A549 (cell line): ENCODE measurements around the gene PREX1. TPM values are rescaled to one million over a fixed set of nuclear protein-coding genes. Genes with fewer than 3 reads are reported as not detected.

Experiments
- ATAC-seq, 2 experiments: fragments of 200-7000 bp in 1 of 2; fragments of >200 bp in 1 of 2; cut with Nextera tagmentation in 1 of 2; cut with Tn5 transposase in 1 of 2; 3 replicates each; pipeline versions ENCODE4 v1.8.0 to v1.9.1; 2018 to 2020; ENCODE audit warnings: mild to moderate bottlenecking in 1 of 2, moderate library complexity in 1 of 2
- CTCF ChIA-PET: fragments of 300-600 bp; sonication (Branson Sonifier 250); formaldehyde crosslinking; extraction: SDS; loops from one replicate; lab custom pipeline; 2021; ENCODE audit warnings: antibody characterized with exemption, inconsistent platforms; lab: Yijun Ruan, JAX
- POLR2A ChIA-PET: fragments of 350-600 bp; formaldehyde crosslinking; extraction: SDS; loops from one replicate; lab custom pipeline; 2021; ENCODE audit warnings: antibody characterized with exemption, inconsistent platforms; lab: Yijun Ruan, JAX
- DNase-seq, 2 experiments: peaks; one replicate each; pipeline versions ENCODE4 v3.0.0 to v3.0.0-alpha.2; 2011 to 2016; ENCODE audit warnings: low read depth in 1 of 2, low spot score in 1 of 2
- FAIRE-seq: peaks from 2 replicates; lab custom pipeline; 2011; peaks lifted over from hg19 to GRCh38; lab: Jason Lieb, UNC
- H3K27ac ChIP-seq, 2 experiments: fragments of >200 bp; sonication (Bioruptor Twin); formaldehyde crosslinking; 3 replicates each; pipeline ENCODE4 v1.5.1; 2016 to 2017
- H3K4me1 ChIP-seq: fragments of >200 bp; sonication (Bioruptor Twin); formaldehyde crosslinking; 3 replicates; pipeline ENCODE4 v1.6.1; 2016
- H3K4me2 ChIP-seq: fragments of >200 bp; sonication (Bioruptor Twin); formaldehyde crosslinking; 3 replicates; pipeline ENCODE4 v1.6.1; 2016
- H3K4me3 ChIP-seq: fragments of >200 bp; sonication (Bioruptor Twin); formaldehyde crosslinking; 3 replicates; pipeline ENCODE4 v1.5.1; 2016
- H3K9me3 ChIP-seq: fragments of >200 bp; sonication (Bioruptor Twin); formaldehyde crosslinking; 3 replicates; pipeline ENCODE4 v1.6.1; 2016
- ATOH8 ChIP-seq: fragments of 250-450 bp; sonication (Bioruptor Pico); IDR thresholded peaks from 2 replicates; pipeline ENCODE4 v1.5.0; 2020; ENCODE audit warnings: low read depth, mild to moderate bottlenecking, moderate library complexity
- BCL3 ChIP-seq: fragments of >200 bp; sonication (Bioruptor Twin); formaldehyde crosslinking; IDR thresholded peaks from 3 replicates; pipeline ENCODE4 v1.6.1; 2016
- CBX2 ChIP-seq: fragments of 200-600 bp; sonication (generic); IDR thresholded peaks from 2 replicates; pipeline ENCODE4 v1.6.1; 2016; ENCODE audit warnings: low read depth, mild to moderate bottlenecking, borderline replicate concordance
- CHD2 ChIP-seq: fragments of 150-350 bp; IDR thresholded peaks from 2 replicates; pipeline ENCODE4 v1.6.1; 2014; ENCODE audit warnings: low read length; ENCODE audit not compliant: partially characterized antibody
- CHD4 ChIP-seq: fragments of 200-600 bp; sonication (generic); IDR thresholded peaks from 2 replicates; pipeline ENCODE4 v1.6.1; 2016; ENCODE audit warnings: antibody characterized with exemption, mild to moderate bottlenecking, borderline replicate concordance
- E2F6 ChIP-seq: IDR thresholded peaks from 2 replicates; pipeline ENCODE4 v1.6.1; 2012; ENCODE audit warnings: low read depth, borderline replicate concordance
- EHMT2 ChIP-seq: fragments of 200-600 bp; sonication (generic); IDR thresholded peaks from 2 replicates; pipeline ENCODE4 v1.6.1; 2016; ENCODE audit warnings: antibody characterized with exemption, low read depth, mild to moderate bottlenecking, moderate library complexity
- ESRRA ChIP-seq: fragments of 150-350 bp; IDR thresholded peaks from 2 replicates; pipeline ENCODE4 v1.6.1; 2014; ENCODE audit warnings: mild to moderate bottlenecking, low read length, borderline replicate concordance
- FOSB ChIP-seq: fragments of 250-450 bp; sonication (Bioruptor Pico); IDR thresholded peaks from 2 replicates; pipeline ENCODE4 v1.5.0; 2020; ENCODE audit warnings: mild to moderate bottlenecking, moderate library complexity
- FOSL2 ChIP-seq, 2 experiments: fragments of 450-650 bp in 1 of 2; fragments of >200 bp in 1 of 2; sonication (Bioruptor Twin) in 1 of 2; formaldehyde crosslinking; IDR thresholded peaks; 2 replicates each; pipeline versions ENCODE4 v1.5.0 to v1.6.1; 2016 to 2020; ENCODE audit warnings: mild to moderate bottlenecking in 1 of 2, moderate library complexity in 1 of 2
- HES2 ChIP-seq: fragments of >200 bp; sonication (Bioruptor Twin); formaldehyde crosslinking; IDR thresholded peaks from 2 replicates; pipeline ENCODE4 v1.6.1; 2016
- JUN ChIP-seq, 2 experiments: fragments of >200 bp; sonication (Bioruptor Twin); formaldehyde crosslinking; IDR thresholded peaks; 2 replicates in 1 of 2; 3 replicates in 1 of 2; pipeline ENCODE4 v1.6.1; 2016 to 2017
- KDM1A ChIP-seq: fragments of 200-600 bp; sonication (generic); IDR thresholded peaks from 2 replicates; pipeline ENCODE4 v1.6.1; 2016; ENCODE audit warnings: low read depth, mild to moderate bottlenecking
- MAZ ChIP-seq: fragments of 150-350 bp; IDR thresholded peaks from 2 replicates; pipeline ENCODE4 v1.6.1; 2014; ENCODE audit warnings: antibody characterized with exemption, low read depth, low read length, borderline replicate concordance
- NFE2L2 ChIP-seq: fragments of 150-350 bp; conservative IDR thresholded peaks from 2 replicates; pipeline ENCODE4 v1.6.1; 2014; ENCODE audit warnings: low read length
- NR3C1 ChIP-seq: fragments of >200 bp; sonication (Bioruptor Twin); formaldehyde crosslinking; IDR thresholded peaks from 3 replicates; pipeline ENCODE4 v1.6.1; 2017
- RCOR1 ChIP-seq: fragments of 150-350 bp; IDR thresholded peaks from 2 replicates; pipeline ENCODE4 v1.6.1; 2014; ENCODE audit warnings: antibody characterized with exemption, low read length, low read depth
- ZC3H11A ChIP-seq: fragments of 450-650 bp; IDR thresholded peaks from 2 replicates; pipeline ENCODE4 v1.6.1; 2014; ENCODE audit warnings: antibody characterized with exemption, mild to moderate bottlenecking
- WGBS: methylation state at CpG from one replicate; pipeline ENCODE4 v1.1.6; 2017; ENCODE audit errors: missing lambda C conversion rate; 5-methylcytosine and 5-hydroxymethylcytosine counted together
- polyA plus RNA-seq, 4 experiments: library from polyadenylated mRNA; depleted of rRNA in 3 of 4; stranded (reverse); fragments of >200 nt; fragmentation: RNase III in 1 of 4; extraction: RNeasy Plus Mini Kit Qiagen cat#74134 plus additional on column Dnase treatment in 1 of 4; gene quantifications; 2 replicates in 3 of 4; 3 replicates in 1 of 4; pipeline ENCODE4 v1.2.3, GENCODE V29; 2011 to 2017

PREX1 gene
- polyA plus RNA-seq, 2 of the 4 experiments (the other 2 are of a cell fraction), result 3.6 to 4.2 TPM

- Histone ChIP-seq H3K4me1 (peaks cover 27% of the 10 kb centered on the region), H3K4me3 (no peak overlapping the region), H3K4me2 (peak overlapping the region; percentile 52; the same call in 2 of the 3 replicates), H3K27ac (peak overlapping the region; percentile 4 to 66; a peak in 2 of 6 replicates), H3K9me3 (no peaks in the 10 kb centered on the region)
- POLR2A ChIA-PET, result no interaction called here
- 89% methylated on average over 9 of the region's 9 CpGs for WGBS
- ATAC-seq, result no peak
- TF ChIP-seq EHMT2 (no peak), E2F6 (no peak), CHD2 (no peak), HES2 (no peak), FOSL2 (IDR thresholded peaks at IDR 0.05) (no peak), FOSL2 (CRISPR knock-in tag; IDR thresholded peaks at IDR 0.05) (no peak), RCOR1 (no peak), ZC3H11A (no peak), JUN (IDR thresholded peaks at IDR 0.05) (no peak), FOSB (no peak), KDM1A (no peak), MAZ (no peak), NFE2L2 (no peak), CHD4 (no peak), ESRRA (no peak), NR3C1 (no peak), CBX2 (no peak), ATOH8 (CRISPR knock-in tag) (no peak)
- CTCF ChIA-PET, result interaction anchor here (0.7 to 2.8 kb wide), 6 partner anchors 9 to 131 kb away, joined by 3 to 12 read pairs (median 3); no protein-coding TSS in a partner anchor
- DNase-seq, result no peak
- no peak for FAIRE-seq
Observed at GRCh38 chr20:48788486-48789072, 39.2 kb downstream of the PREX1 start.

GRCh38 chr20:48787861-48788375 is 39.9 kb downstream of the PREX1 start:
- TF ChIP-seq BCL3 (no peak), FOSL2 (IDR thresholded peaks at IDR 0.05) (peak; percentile 40; the same call in 1 of the 2 replicates), FOSL2 (CRISPR knock-in tag; IDR thresholded peaks at IDR 0.05) (peak; percentile 60)
- H3K4me1 ChIP-seq, result peaks cover 27% of the 10 kb centered on the region
- H3K4me3 ChIP-seq, result no peak overlapping the region
- peak overlapping the region; percentile 11 to 66; a peak in 3 of 6 replicates for H3K27ac ChIP-seq
- DNase-seq (peak; percentile 28 to 29), ATAC-seq (peak in 1 of 2 experiments; percentile 62; a peak in 3 of 6 replicates), FAIRE-seq (no peak)
- POLR2A ChIA-PET, result no interaction called here
- H3K4me2 ChIP-seq, result peak overlapping the region; percentile 52
- WGBS, result 56% methylated on average over 9 of the region's 9 CpGs
- H3K9me3 ChIP-seq, result no peaks in the 10 kb centered on the region
- CTCF ChIA-PET, result interaction anchor here (1.0 to 2.8 kb wide), 3 partner anchors 22 to 130 kb away, joined by 3 to 12 read pairs (median 3); no protein-coding TSS in a partner anchor
